GM23338 (cell line): Measurements from ENCODE around the gene MAP3K21. TPM values are rescaled to one million over a fixed set of nuclear protein-coding genes. Genes with fewer than 3 reads are reported as not detected.

ENCODE experiments used
- ATAC-seq: fragments of 200-7000 bp; cut with Tn5 transposase; 3 replicates; pipeline ENCODE4 v1.9.1; 2020
- DNase-seq: peaks from one replicate; pipeline ENCODE4 v3.0.0-alpha.2; 2015; ENCODE audit warnings: low spot score
- H2AFZ ChIP-seq: fragments of 200-600 bp; sonication (generic); 2 replicates; pipeline ENCODE4 v1.8.0; 2016; ENCODE audit warnings: antibody characterized with exemption, mild to moderate bottlenecking, moderate library complexity
- H3F3A ChIP-seq: fragments of 200-600 bp; sonication (generic); replicated peaks from 2 replicates; pipeline ENCODE4 v1.8.0; 2017; ENCODE audit warnings: antibody characterized with exemption, mixed run types, low read depth
- H3K27ac ChIP-seq: fragments of 200-600 bp; sonication (generic); 2 replicates; pipeline ENCODE4 v1.6.1; 2016; ENCODE audit warnings: low read depth
- H3K27me3 ChIP-seq: fragments of 200-600 bp; sonication (generic); 2 replicates; pipeline ENCODE4 v1.8.0; 2016; ENCODE audit warnings: mild to moderate bottlenecking, mixed run types, moderate library complexity; ENCODE audit not compliant: insufficient read depth
- H3K36me3 ChIP-seq: fragments of 200-600 bp; sonication (generic); 2 replicates; pipeline ENCODE4 v1.8.0; 2016; ENCODE audit warnings: mild to moderate bottlenecking; ENCODE audit not compliant: insufficient read depth
- H3K4me1 ChIP-seq: fragments of 200-600 bp; sonication (generic); 2 replicates; pipeline ENCODE4 v1.8.0; 2016; ENCODE audit warnings: mild to moderate bottlenecking, moderate library complexity; ENCODE audit not compliant: insufficient read depth
- H3K4me2 ChIP-seq: fragments of 200-600 bp; sonication (generic); 2 replicates; pipeline ENCODE4 v1.7.1; 2017; ENCODE audit warnings: mixed run types
- H3K4me3 ChIP-seq: fragments of 200-600 bp; sonication (generic); 2 replicates; pipeline ENCODE4 v1.6.1; 2016; ENCODE audit warnings: mixed run types
- H3K79me2 ChIP-seq: fragments of 200-600 bp; sonication (generic); replicated peaks from 2 replicates; pipeline ENCODE4 v1.8.0; 2017; ENCODE audit warnings: mild to moderate bottlenecking; ENCODE audit not compliant: insufficient read depth
- H3K9me2 ChIP-seq: fragments of 200-600 bp; sonication (generic); 2 replicates; pipeline ENCODE4 v1.8.0; 2017; ENCODE audit not compliant: insufficient read depth
- H4K20me1 ChIP-seq: fragments of 200-600 bp; sonication (generic); replicated peaks from 2 replicates; pipeline ENCODE4 v1.8.0; 2017; ENCODE audit warnings: mild to moderate bottlenecking; ENCODE audit not compliant: insufficient read depth
- H3K27ac Mint-ChIP-seq: 2 replicates; pipeline ENCODE4 v1.8.0; 2020; ENCODE audit warnings: inconsistent platforms, mild to moderate bottlenecking, moderate library complexity, mixed read lengths
- H3K27me3 Mint-ChIP-seq: 3 replicates; pipeline ENCODE4 v1.8.0; 2022; ENCODE audit warnings: low read depth, mild to moderate bottlenecking, moderate library complexity, mixed read lengths, inconsistent platforms; ENCODE audit not compliant: insufficient read depth, poor library complexity
- H3K36me3 Mint-ChIP-seq: 3 replicates; pipeline ENCODE4 v1.8.0; 2021; ENCODE audit warnings: low read depth, mild to moderate bottlenecking, inconsistent platforms, moderate library complexity, mixed read lengths
- H3K4me1 Mint-ChIP-seq: 3 replicates; pipeline ENCODE4 v1.8.0; 2020; ENCODE audit warnings: mild to moderate bottlenecking, inconsistent platforms, mixed read lengths
- H3K4me3 Mint-ChIP-seq: 3 replicates; pipeline ENCODE4 v1.8.0; 2021; ENCODE audit warnings: moderate library complexity, mild to moderate bottlenecking, inconsistent platforms, mixed read lengths
- H3K9me3 Mint-ChIP-seq: 3 replicates; pipeline ENCODE4 v1.8.0; 2020; ENCODE audit warnings: moderate library complexity, mild to moderate bottlenecking, inconsistent platforms, mixed read lengths
- CREB1 ChIP-seq: fragments of 250-450 bp; sonication (Bioruptor Pico); IDR thresholded peaks from 2 replicates; pipeline ENCODE4 v1.5.0; 2020; ENCODE audit warnings: low read depth, mild to moderate bottlenecking, moderate library complexity
- CTCF ChIP-seq, 2 experiments: fragments of 200-600 bp in 1 of 2; sonication (generic) in 1 of 2; conservative IDR thresholded peaks; 2 replicates each; pipeline versions ENCODE4 v1.5.1 to v1.6.1; 2016 to 2017; ENCODE audit warnings: antibody characterized with exemption in 2 of 2, low read depth in 2 of 2, mild to moderate bottlenecking in 2 of 2, moderate library complexity in 1 of 2
- ETS1 ChIP-seq: IDR thresholded peaks from 2 replicates; pipeline ENCODE4 v1.6.1; 2016; ENCODE audit warnings: antibody characterized with exemption
- EZH2 ChIP-seq: fragments of 200-600 bp; sonication (generic); IDR thresholded peaks from one replicate; pipeline ENCODE4 v1.8.0; 2017; ENCODE audit warnings: antibody characterized with exemption, mild to moderate bottlenecking, low read depth; ENCODE audit not compliant: unreplicated experiment
- EZH2phosphoT487 ChIP-seq: fragments of 200-600 bp; sonication (generic); IDR thresholded peaks from one replicate; pipeline ENCODE4 v1.8.1; 2018; ENCODE audit warnings: antibody characterized with exemption; ENCODE audit not compliant: unreplicated experiment
- JUNB ChIP-seq: IDR thresholded peaks from one replicate; pipeline ENCODE4 v1.6.1; 2016; ENCODE audit warnings: antibody characterized with exemption; ENCODE audit not compliant: unreplicated experiment
- NANOG ChIP-seq: IDR thresholded peaks from 2 replicates; pipeline ENCODE4 v1.6.1; 2016; ENCODE audit warnings: antibody characterized with exemption, borderline replicate concordance
- POLR2AphosphoS5 ChIP-seq: IDR thresholded peaks from 2 replicates; pipeline ENCODE4 v1.6.1; 2016; ENCODE audit warnings: antibody characterized with exemption, low read depth
- REST ChIP-seq: IDR thresholded peaks from one replicate; pipeline ENCODE4 v1.6.1; 2018; ENCODE audit warnings: antibody characterized with exemption; ENCODE audit not compliant: unreplicated experiment
- STAT1 ChIP-seq: IDR thresholded peaks from one replicate; pipeline ENCODE4 v1.6.1; 2016; ENCODE audit warnings: antibody characterized with exemption; ENCODE audit not compliant: unreplicated experiment
- ZNF114 ChIP-seq: fragments of 250-450 bp; sonication (Bioruptor Pico); IDR thresholded peaks from 2 replicates; pipeline ENCODE4 v1.5.0; 2020; ENCODE audit warnings: mild to moderate bottlenecking, moderate library complexity
- ZNF331 ChIP-seq: fragments of 250-450 bp; sonication (Bioruptor Pico); IDR thresholded peaks from 2 replicates; pipeline ENCODE4 v1.5.0; 2020; ENCODE audit warnings: low read depth, mild to moderate bottlenecking, moderate library complexity
- polyA plus RNA-seq: library from polyadenylated mRNA; unstranded; fragments of >200 nt; fragmentation: Nextera tagmentation; extraction: Ambion mirVana; gene quantifications from 2 replicates; pipeline ENCODE4 v1.2.1, GENCODE V29; 2016
- total RNA-seq: library from RNA; depleted of rRNA; stranded (reverse); fragments of >200 nt; shearing (Covaris generic); gene quantifications from 2 replicates; pipeline ENCODE4 v1.2.3, GENCODE V29; 2014
- TF ChIP-seq, protein P1 (sequence below): fragments of 250-450 bp; sonication (Bioruptor Pico); IDR thresholded peaks from 2 replicates; pipeline ENCODE4 v1.5.0; 2020; ENCODE audit warnings: mild to moderate bottlenecking, moderate library complexity

Gene MAP3K21
- total and polyA plus RNA-seq, 2 experiments from 2014 or later = 11.7 to 40.1 TPM

DNA sequence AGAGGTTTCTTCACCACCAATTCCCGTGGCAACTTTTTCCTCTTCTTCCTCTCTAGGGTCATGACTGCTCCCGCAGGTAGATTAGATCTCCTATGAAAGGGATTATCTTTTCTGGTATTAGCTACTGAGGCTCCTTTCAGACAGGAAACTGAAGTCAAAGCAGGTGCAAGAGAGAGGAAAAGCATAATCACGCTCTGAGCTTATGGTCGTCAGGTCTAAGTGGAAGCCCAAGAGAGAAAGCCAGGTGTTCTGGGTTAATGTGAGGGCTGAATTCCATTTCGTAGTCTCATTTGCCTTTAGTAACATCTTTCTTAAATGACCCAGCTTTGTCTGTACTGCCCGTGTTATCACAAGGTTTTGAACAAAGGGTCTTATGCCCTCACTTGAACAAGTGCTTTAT, 8.3 kb upstream of the MAP3K21 start:
- Histone ChIP-seq H3K27ac (no peak overlapping the region), H3K27me3 (no peaks in the 10 kb centered on the region), H4K20me1 (no peaks in the 10 kb centered on the region), H3K36me3 (no peaks in the 10 kb centered on the region), H3K4me1 (no peaks in the 10 kb centered on the region), H3K4me3 (no peak overlapping the region), H3K79me2 (no peaks in the 10 kb centered on the region), H3K4me2 (no peak overlapping the region), H2AFZ (no peak overlapping the region), H3F3A (no peaks in the 10 kb centered on the region), H3K9me2 (no peaks in the 10 kb centered on the region)
- TF ChIP-seq CREB1 (CRISPR knock-in tag) (no peak), NANOG (no peak), ETS1 (no peak), ZNF331 (CRISPR knock-in tag) (no peak), ZNF114 (no peak), CTCF (conservative IDR thresholded peaks at IDR 0.05; ENCODE audit: low read depth in 2 of 2) (no peak), POLR2AphosphoS5 (no peak), EZH2 (no peak), STAT1 (no peak), EZH2phosphoT487 (no peak), REST (no peak), JUNB (no peak)
- TF ChIP-seq, protein P1, sequence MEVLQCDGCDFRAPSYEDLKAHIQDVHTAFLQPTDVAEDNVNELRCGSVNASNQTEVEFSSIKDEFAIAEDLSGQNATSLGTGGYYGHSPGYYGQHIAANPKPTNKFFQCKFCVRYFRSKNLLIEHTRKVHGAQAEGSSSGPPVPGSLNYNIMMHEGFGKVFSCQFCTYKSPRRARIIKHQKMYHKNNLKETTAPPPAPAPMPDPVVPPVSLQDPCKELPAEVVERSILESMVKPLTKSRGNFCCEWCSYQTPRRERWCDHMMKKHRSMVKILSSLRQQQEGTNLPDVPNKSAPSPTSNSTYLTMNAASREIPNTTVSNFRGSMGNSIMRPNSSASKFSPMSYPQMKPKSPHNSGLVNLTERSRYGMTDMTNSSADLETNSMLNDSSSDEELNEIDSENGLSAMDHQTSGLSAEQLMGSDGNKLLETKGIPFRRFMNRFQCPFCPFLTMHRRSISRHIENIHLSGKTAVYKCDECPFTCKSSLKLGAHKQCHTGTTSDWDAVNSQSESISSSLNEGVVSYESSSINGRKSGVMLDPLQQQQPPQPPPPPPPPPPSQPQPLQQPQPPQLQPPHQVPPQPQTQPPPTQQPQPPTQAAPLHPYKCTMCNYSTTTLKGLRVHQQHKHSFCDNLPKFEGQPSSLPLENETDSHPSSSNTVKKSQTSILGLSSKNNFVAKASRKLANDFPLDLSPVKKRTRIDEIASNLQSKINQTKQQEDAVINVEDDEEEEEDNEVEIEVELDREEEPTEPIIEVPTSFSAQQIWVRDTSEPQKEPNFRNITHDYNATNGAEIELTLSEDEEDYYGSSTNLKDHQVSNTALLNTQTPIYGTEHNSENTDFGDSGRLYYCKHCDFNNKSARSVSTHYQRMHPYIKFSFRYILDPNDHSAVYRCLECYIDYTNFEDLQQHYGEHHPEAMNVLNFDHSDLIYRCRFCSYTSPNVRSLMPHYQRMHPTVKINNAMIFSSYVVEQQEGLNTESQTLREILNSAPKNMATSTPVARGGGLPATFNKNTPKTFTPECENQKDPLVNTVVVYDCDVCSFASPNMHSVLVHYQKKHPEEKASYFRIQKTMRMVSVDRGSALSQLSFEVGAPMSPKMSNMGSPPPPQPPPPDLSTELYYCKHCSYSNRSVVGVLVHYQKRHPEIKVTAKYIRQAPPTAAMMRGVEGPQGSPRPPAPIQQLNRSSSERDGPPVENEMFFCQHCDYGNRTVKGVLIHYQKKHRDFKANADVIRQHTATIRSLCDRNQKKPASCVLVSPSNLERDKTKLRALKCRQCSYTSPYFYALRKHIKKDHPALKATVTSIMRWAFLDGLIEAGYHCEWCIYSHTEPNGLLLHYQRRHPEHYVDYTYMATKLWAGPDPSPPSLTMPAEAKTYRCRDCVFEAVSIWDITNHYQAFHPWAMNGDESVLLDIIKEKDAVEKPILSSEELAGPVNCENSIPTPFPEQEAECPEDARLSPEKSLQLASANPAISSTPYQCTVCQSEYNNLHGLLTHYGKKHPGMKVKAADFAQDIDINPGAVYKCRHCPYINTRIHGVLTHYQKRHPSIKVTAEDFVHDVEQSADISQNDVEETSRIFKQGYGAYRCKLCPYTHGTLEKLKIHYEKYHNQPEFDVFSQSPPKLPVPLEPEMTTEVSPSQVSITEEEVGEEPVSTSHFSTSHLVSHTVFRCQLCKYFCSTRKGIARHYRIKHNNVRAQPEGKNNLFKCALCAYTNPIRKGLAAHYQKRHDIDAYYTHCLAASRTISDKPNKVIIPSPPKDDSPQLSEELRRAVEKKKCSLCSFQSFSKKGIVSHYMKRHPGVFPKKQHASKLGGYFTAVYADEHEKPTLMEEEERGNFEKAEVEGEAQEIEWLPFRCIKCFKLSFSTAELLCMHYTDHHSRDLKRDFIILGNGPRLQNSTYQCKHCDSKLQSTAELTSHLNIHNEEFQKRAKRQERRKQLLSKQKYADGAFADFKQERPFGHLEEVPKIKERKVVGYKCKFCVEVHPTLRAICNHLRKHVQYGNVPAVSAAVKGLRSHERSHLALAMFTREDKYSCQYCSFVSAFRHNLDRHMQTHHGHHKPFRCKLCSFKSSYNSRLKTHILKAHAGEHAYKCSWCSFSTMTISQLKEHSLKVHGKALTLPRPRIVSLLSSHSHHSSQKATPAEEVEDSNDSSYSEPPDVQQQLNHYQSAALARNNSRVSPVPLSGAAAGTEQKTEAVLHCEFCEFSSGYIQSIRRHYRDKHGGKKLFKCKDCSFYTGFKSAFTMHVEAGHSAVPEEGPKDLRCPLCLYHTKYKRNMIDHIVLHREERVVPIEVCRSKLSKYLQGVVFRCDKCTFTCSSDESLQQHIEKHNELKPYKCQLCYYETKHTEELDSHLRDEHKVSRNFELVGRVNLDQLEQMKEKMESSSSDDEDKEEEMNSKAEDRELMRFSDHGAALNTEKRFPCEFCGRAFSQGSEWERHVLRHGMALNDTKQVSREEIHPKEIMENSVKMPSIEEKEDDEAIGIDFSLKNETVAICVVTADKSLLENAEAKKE (CRISPR knock-in tag) = no peak
- no peak overlapping the region for H3K4me3 Mint-ChIP-seq
- H3K27me3 Mint-ChIP-seq = no peaks in the 10 kb centered on the region
- DNase-seq (no peak), ATAC-seq (no peak)
- H3K27ac Mint-ChIP-seq = no peak overlapping the region
- no peaks in the 10 kb centered on the region for H3K9me3 Mint-ChIP-seq
- H3K4me1 Mint-ChIP-seq = peaks cover 4% of the 10 kb centered on the region
- H3K36me3 Mint-ChIP-seq = no peaks in the 10 kb centered on the region
